ENCODE data around the gene VIPR2. TPM values are rescaled to one million over a fixed set of nuclear protein-coding genes. Genes with fewer than 3 reads are reported as not detected.
"Not testable (repeated sequence)": the region's sequence is repeated elsewhere in the genome, so short reads cannot be mapped to it uniquely, and the experiment has no call there.

The VIPR2 gene
- total RNA-seq, 1 experiment from 2014 or later: not detected

- no peaks in the 10 kb centered on the region for H3K27me3 ChIP-seq (ENCODE audit: low read length)
- no peak overlapping the region for H3K4me3 ChIP-seq (ENCODE audit: low read length)
- no peak overlapping the region for H3K9ac ChIP-seq (ENCODE audit: low read length)
- H3K4me1 ChIP-seq (ENCODE audit: low read length): no peaks in the 10 kb centered on the region
- no peaks in the 10 kb centered on the region for H3K79me2 ChIP-seq (ENCODE audit: low read length)
- no peak overlapping the region for H2AFZ ChIP-seq (ENCODE audit: low read length)
- no peak for DNase-seq
- H4K20me1 ChIP-seq (ENCODE audit: insufficient read depth, low read depth, low read length): no peaks in the 10 kb centered on the region
- H3K9me3 ChIP-seq (ENCODE audit: low read length): no peaks in the 10 kb centered on the region
- H3K27ac ChIP-seq (ENCODE audit: low read length): no peak overlapping the region
- H3K4me2 ChIP-seq (ENCODE audit: low read depth, low read length, poor library complexity, severe bottlenecking): no peak overlapping the region
- H3K9me2 ChIP-seq (replicated peaks; ENCODE audit: insufficient read depth, low read length): no peaks in the 10 kb centered on the region
- no peaks in the 10 kb centered on the region for H3K36me3 ChIP-seq (ENCODE audit: insufficient read depth, low read length)
These were observed 40.3 kb downstream of the VIPR2 start for GRCh38 chr7:159104188-159104920.

- Histone ChIP-seq H4K20me1 (ENCODE audit: insufficient read depth, low read depth, low read length) (no peaks in the 10 kb centered on the region), H3K27ac (ENCODE audit: low read length) (no peak overlapping the region), H3K79me2 (ENCODE audit: low read length) (no peaks in the 10 kb centered on the region), H2AFZ (ENCODE audit: low read length) (no peak overlapping the region), H3K36me3 (ENCODE audit: insufficient read depth, low read length) (no peaks in the 10 kb centered on the region), H3K4me1 (ENCODE audit: low read length) (no peaks in the 10 kb centered on the region), H3K27me3 (ENCODE audit: low read length) (no peaks in the 10 kb centered on the region), H3K9me2 (replicated peaks; ENCODE audit: insufficient read depth, low read length) (no peaks in the 10 kb centered on the region), H3K4me3 (ENCODE audit: low read length) (no peak overlapping the region), H3K9ac (ENCODE audit: low read length) (no peak overlapping the region), H3K9me3 (ENCODE audit: low read length) (no peaks in the 10 kb centered on the region), H3K4me2 (ENCODE audit: low read depth, low read length, poor library complexity, severe bottlenecking) (no peak overlapping the region)
- DNase-seq: no peak
These were observed 41.1 kb downstream of the VIPR2 start for GRCh38 chr7:159103382-159104187.

- H3K36me3 ChIP-seq (ENCODE audit: insufficient read depth, low read length): no peaks in the 10 kb centered on the region
- H3K79me2 ChIP-seq (ENCODE audit: low read length): no peaks in the 10 kb centered on the region
- no peaks in the 10 kb centered on the region for H3K9me3 ChIP-seq (ENCODE audit: low read length)
These were observed 41.8 kb downstream of the VIPR2 start for GRCh38 chr7:159102681-159103381.

GRCh38 chr7:159101661-159102091, 43.0 kb downstream of the VIPR2 start:
- not testable (repeated sequence) for H3K9ac ChIP-seq (ENCODE audit: low read length); H3K27ac ChIP-seq (ENCODE audit: low read length); H3K27me3 ChIP-seq (ENCODE audit: low read length); H2AFZ ChIP-seq (ENCODE audit: low read length); H3K36me3 ChIP-seq (ENCODE audit: insufficient read depth, low read length); DNase-seq; H3K4me2 ChIP-seq (ENCODE audit: low read depth, low read length, poor library complexity, severe bottlenecking); H3K4me3 ChIP-seq (ENCODE audit: low read length); H3K9me3 ChIP-seq (ENCODE audit: low read length); H4K20me1 ChIP-seq (ENCODE audit: insufficient read depth, low read depth, low read length); H3K4me1 ChIP-seq (ENCODE audit: low read length); H3K9me2 ChIP-seq (replicated peaks; ENCODE audit: insufficient read depth, low read length); H3K79me2 ChIP-seq (ENCODE audit: low read length)

More at GRCh38 chr7:159102681-159103381, 41.8 kb downstream of the VIPR2 start:
- no peak for DNase-seq
- H2AFZ ChIP-seq (ENCODE audit: low read length): no peak overlapping the region
- H4K20me1 ChIP-seq (ENCODE audit: insufficient read depth, low read depth, low read length): no peaks in the 10 kb centered on the region
- H3K27ac ChIP-seq (ENCODE audit: low read length): no peak overlapping the region
- no peak overlapping the region for H3K9ac ChIP-seq (ENCODE audit: low read length)
- H3K4me3 ChIP-seq (ENCODE audit: low read length): no peak overlapping the region
- H3K4me1 ChIP-seq (ENCODE audit: low read length): no peaks in the 10 kb centered on the region
- H3K4me2 ChIP-seq (ENCODE audit: low read depth, low read length, poor library complexity, severe bottlenecking): no peak overlapping the region
- H3K27me3 ChIP-seq (ENCODE audit: low read length): no peaks in the 10 kb centered on the region
- H3K9me2 ChIP-seq (replicated peaks; ENCODE audit: insufficient read depth, low read length): no peaks in the 10 kb centered on the region

GRCh38 chr7:159101083-159101395, 43.6 kb downstream of the VIPR2 start:
- not testable (repeated sequence) for H3K9me2 ChIP-seq (replicated peaks; ENCODE audit: insufficient read depth, low read length); H3K79me2 ChIP-seq (ENCODE audit: low read length); H3K4me2 ChIP-seq (ENCODE audit: low read depth, low read length, poor library complexity, severe bottlenecking); DNase-seq; H3K36me3 ChIP-seq (ENCODE audit: insufficient read depth, low read length); H3K4me3 ChIP-seq (ENCODE audit: low read length); H2AFZ ChIP-seq (ENCODE audit: low read length); H3K9me3 ChIP-seq (ENCODE audit: low read length); H3K4me1 ChIP-seq (ENCODE audit: low read length); H3K27me3 ChIP-seq (ENCODE audit: low read length); H3K27ac ChIP-seq (ENCODE audit: low read length); H3K9ac ChIP-seq (ENCODE audit: low read length); H4K20me1 ChIP-seq (ENCODE audit: insufficient read depth, low read depth, low read length)

- DNase-seq; H3K27ac ChIP-seq (ENCODE audit: low read length); H3K4me3 ChIP-seq (ENCODE audit: low read length); H3K9ac ChIP-seq (ENCODE audit: low read length); H3K9me2 ChIP-seq (replicated peaks; ENCODE audit: insufficient read depth, low read length); H3K79me2 ChIP-seq (ENCODE audit: low read length); H3K27me3 ChIP-seq (ENCODE audit: low read length); H3K36me3 ChIP-seq (ENCODE audit: insufficient read depth, low read length); H3K4me1 ChIP-seq (ENCODE audit: low read length); H2AFZ ChIP-seq (ENCODE audit: low read length); H3K9me3 ChIP-seq (ENCODE audit: low read length); H4K20me1 ChIP-seq (ENCODE audit: insufficient read depth, low read depth, low read length); H3K4me2 ChIP-seq (ENCODE audit: low read depth, low read length, poor library complexity, severe bottlenecking): not testable (repeated sequence)
These were observed 44.2 kb downstream of the VIPR2 start for GRCh38 chr7:159100281-159101082.

GRCh38 chr7:159099711-159100231, 44.9 kb downstream of the VIPR2 start:
- H3K9me2 ChIP-seq (replicated peaks; ENCODE audit: insufficient read depth, low read length): no peaks in the 10 kb centered on the region
- H3K4me2 ChIP-seq (ENCODE audit: low read depth, low read length, poor library complexity, severe bottlenecking): no peak overlapping the region
- H2AFZ ChIP-seq (ENCODE audit: low read length): no peak overlapping the region
- DNase-seq: no peak
- H3K4me3 ChIP-seq (ENCODE audit: low read length): no peak overlapping the region
- no peak overlapping the region for H3K9ac ChIP-seq (ENCODE audit: low read length)
- H3K27me3 ChIP-seq (ENCODE audit: low read length): no peaks in the 10 kb centered on the region
- no peaks in the 10 kb centered on the region for H3K4me1 ChIP-seq (ENCODE audit: low read length)
- H4K20me1 ChIP-seq (ENCODE audit: insufficient read depth, low read depth, low read length): no peaks in the 10 kb centered on the region
- H3K9me3 ChIP-seq (ENCODE audit: low read length): no peaks in the 10 kb centered on the region
- H3K27ac ChIP-seq (ENCODE audit: low read length): no peak overlapping the region
- H3K79me2 ChIP-seq (ENCODE audit: low read length): no peaks in the 10 kb centered on the region
- no peaks in the 10 kb centered on the region for H3K36me3 ChIP-seq (ENCODE audit: insufficient read depth, low read length)

Data from Karpas-422 (cell line).